DMS153 treated with DMSO at 0.1 percent for 48 hours (cell line): ENCODE results near the gene TLK1.
A peak's percentile ranks its signal among the peaks of the same experiment; 100 is the strongest.
"Not testable (repeated sequence)": the region's sequence is repeated elsewhere in the genome, so short reads cannot be mapped to it uniquely, and the experiment has no call there.

Experiments
- DNase-seq: peaks from one replicate; lab custom pipeline; 2025; ENCODE audit not compliant: unreplicated experiment; lab: John Stamatoyannopoulos, UW

The TLK1 gene

DNA sequence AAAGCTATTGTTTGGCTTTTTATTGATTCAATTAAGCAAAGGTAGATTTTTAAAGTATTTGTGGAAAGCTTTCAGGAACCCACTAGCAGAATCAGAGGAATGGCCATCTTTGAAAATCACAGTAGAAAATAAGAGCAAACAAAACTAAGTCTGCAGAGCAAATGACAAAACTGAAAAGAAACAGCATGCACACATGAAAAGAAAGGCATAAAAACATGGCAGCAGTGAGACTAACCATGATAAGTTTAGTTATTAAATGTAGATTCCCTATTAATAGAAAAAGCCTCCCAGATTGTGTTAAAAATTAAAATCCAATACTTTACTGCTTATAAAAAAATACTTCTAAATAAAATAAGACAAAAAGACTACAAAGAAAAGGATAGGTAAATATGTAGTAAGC, 9.1 kb upstream of the TLK1 start:
- no peak for DNase-seq

DNA sequence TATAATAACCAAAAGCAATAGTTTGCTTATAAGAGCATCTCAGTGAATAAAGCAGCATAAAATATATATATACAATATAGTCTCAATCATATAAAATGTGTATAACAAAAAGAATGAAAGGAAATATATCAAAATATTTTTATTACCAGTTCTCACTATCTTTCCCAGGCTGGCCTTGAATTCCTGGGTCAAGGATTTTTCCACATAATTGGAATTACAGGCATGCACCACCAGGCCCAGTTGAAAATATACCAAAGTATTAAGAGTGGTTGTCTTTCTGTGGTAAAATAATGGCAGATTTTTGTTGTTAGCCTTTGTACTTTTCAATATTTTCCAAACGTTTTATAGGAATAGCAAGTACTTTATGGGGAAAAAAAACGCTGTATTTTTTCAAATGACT, 8.6 kb upstream of the TLK1 start:
- no peak for DNase-seq

DNA sequence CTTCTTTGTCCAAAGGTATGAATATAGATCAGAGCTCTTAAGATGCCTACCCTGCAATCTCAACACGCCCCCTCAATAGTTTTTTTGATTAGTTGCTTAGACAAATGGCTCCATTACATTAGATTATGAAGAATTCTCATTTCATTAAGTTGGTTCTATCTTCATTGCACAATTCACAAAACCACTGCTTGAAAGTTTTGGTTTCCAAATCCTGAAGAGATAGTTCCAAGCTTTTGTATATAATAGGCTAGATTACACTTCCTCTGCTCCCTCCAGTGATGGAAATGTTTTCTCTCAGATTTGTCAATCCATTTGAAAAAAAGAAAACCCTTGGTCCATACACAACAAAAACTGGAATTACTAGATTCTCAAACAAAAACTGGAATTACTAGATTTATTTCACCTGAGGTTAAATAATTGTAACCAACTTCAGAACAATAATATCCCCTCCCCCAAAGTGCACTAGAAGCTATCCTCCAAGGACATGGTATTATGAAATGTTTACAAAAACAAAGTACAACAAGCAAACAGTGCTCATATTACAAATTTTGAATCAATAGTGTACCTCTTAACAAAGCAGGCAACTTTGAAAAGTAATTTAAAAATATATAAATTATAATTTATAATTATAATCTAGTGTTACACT, 6.8 kb upstream of the TLK1 start:
- DNase-seq: no peak

DNA sequence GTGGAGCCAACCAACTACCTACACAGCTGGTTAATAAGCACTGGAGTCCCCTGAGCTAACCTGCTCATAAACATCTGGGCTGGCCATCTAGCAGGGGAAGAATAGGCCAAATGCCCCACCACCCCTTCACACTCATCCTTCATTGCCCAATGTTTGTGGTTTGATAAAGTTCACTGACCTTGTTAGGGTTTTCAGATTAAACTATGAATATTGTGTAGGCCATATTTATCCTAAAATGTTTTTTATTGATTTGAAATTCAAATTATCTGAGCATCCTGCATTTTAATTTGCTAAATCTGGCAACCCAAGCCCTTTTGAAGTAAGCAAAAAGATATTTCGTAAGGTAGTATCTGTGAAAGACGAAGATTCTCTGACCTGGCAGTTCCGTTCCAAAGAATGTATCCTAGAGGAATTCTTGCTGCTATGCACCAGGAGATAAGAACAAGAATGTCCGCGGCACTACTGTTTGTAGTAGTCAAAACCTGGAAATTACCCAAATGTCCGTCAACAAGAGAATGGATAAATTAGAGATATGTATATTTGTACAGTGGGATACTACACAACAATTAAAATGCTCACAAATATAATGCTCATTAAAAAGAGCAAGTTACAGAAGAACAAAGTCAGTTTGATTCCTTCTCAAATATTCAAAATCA, 5.8 kb upstream of the TLK1 start:
- DNase-seq: no peak

DNA sequence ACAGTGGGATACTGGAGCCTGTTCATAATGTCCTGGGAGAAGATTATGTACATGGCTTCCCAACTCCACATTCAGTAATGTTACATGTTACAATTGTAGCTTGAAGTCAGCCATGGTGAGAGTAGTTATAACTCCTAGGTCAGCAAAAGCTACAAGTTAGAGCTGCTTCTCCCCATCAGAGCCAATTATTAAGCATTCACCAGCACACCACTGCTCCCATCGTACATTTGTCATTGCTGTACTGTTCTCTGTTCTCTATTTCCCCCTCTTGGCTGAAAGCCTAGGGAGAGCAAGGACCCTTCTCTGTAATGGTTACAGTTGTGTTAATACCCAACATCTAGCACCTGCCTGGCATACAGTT, 5.3 kb upstream of the TLK1 start:
- DNase-seq: no peak

DNA sequence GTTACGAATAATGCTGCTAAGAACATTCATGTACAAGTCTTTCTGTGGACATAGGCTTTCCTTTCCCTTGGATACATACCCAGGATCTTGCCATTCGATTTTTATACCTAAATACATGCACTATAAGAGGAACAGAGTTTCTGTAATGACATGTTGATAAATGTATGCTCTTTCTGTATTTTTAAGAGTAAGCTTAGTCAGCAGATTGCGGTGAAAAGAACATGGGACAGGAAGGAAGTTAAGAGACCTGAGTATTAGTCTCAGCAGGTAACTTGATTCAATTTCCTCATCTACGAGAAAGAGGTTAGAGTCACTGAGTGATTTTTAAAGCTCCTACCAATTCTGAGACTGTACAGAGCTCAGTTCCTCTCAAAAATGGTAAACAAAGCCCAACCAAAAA, 2.6 kb upstream of the TLK1 start:
- DNase-seq: no peak

DNA sequence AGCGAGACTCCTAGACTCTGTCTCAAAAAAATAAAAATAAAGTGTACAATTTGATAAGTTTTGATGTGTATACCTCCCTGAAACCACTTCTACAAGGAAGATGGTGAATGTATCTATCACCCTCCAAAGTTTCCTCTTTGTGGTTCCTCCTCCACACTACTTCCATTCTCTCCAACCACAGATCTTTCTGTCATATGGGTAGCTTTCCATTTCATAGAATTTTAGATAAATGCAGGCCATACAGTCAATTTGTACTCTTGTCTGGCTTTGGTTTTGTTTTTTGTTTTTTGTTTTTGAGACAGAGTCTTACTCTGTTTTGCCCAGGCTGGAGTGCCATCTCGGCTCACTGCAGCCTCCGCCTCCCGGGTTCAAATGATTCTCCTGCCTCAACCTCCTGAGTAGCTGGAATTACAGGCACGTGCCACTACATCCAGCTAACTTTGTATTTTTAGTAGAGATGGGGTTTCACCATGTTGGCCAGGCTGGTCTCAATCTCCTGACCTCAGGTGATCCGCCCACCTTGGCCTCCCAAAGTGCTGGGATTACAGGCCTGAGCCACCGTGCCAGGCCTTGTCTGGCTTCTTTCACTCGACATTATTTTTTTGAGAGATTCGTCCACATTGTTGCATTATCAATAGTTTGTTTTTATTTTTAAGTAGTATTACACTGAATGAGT, 2.0 kb upstream of the TLK1 start:
- DNase-seq: not testable (repeated sequence)

DNA sequence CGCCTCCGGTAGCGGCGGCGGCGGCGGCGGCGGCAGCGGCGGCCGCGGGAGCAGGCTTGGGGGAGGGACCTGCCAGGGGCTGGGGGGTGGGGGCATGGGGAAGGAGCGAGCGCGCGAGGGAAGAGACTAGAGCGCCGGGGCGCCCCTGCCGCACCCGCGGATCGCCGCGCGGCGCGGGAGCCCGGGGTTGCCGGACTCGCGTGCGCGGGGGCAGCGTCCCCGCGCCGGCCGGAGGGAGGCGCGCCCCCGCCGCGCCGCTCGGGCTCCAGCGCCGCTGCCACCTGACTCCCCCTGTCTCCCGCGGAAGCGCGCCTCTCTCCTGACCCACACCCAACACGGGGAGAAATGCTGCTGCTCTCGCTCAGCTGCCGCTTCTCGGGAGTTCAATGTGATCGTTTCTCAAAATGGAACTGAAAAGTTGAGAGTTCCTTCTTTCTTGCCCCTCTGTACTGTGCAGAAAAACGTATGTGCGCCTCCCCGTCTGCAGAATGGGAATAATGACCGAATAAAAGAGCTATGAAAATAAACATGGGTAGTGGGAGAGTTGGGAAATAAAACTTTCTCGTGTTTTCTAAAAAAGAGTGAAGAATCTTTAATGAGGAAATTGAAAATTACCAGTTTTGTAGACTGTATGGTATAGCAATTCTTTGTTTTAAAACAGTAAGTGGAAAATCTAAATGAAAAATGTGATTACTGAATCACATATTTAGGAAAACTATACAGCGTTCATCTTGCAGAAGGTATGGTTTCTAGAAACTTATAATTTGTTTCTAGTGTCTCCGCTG, 455 bp upstream of the TLK1 start:
- DNase-seq: peak; percentile 82

DNA sequence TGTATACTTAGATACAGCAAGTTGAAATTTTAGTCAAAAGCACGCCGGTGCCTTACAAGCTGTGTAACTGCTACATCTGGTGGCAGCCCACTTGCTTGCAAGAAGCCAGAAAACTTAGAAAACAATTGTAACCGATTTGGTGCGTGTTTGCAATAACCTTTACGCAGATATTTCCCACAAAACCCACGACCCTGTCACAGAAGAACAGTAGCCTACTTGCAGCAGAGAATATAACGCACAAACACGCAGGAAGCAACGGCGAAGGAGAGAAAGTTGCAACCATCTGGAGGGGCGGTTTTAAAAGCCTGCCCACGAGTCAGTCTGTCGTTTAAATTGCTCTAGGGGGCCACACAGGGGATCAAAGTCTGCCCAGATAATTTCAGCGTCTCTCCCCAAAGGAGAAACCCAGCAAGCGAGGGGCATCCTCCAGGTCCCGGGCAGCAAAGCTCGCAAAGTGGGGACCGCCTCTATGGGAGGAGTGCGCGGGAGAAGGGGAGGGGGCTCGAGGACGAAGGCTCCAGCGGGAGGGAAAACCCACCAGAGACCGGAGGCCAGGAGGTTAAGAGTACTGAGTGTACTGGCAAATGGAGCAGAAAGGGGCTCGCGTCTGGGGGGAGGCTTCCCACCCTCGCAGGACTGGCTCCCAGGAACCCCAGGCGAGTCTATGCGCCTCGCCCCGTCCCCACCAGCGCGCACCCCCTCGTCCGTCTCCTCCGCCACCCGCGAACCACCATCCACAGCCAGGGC, 1.1 kb downstream of the TLK1 start:
- peak; percentile 18 for DNase-seq

DNA sequence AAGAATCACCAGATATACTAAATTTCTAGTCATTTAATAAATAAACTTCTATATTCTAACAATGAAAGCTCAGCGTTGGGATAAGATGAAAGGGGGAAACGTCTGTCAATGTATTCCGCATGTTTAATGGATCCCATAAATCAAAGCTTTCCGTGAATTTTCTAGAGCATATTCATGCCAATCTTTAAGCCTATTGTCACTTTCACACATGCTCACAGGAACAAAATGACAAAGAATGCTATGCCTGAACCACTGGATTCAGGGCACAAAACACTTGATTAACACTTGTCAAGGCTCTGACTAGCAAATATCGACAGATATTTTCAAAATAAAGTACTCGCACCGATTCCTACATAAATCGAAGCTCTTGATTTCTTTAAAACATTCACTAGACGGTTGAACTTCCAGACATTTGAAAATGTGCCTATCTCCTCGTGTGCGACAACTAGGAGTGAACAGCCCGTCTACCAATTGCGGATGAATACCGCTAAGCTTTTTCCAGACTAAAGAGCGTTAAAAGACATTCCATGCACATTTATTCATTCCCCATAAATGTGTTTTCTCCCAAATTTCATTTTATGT, 1.8 kb downstream of the TLK1 start:
- no peak for DNase-seq

DNA sequence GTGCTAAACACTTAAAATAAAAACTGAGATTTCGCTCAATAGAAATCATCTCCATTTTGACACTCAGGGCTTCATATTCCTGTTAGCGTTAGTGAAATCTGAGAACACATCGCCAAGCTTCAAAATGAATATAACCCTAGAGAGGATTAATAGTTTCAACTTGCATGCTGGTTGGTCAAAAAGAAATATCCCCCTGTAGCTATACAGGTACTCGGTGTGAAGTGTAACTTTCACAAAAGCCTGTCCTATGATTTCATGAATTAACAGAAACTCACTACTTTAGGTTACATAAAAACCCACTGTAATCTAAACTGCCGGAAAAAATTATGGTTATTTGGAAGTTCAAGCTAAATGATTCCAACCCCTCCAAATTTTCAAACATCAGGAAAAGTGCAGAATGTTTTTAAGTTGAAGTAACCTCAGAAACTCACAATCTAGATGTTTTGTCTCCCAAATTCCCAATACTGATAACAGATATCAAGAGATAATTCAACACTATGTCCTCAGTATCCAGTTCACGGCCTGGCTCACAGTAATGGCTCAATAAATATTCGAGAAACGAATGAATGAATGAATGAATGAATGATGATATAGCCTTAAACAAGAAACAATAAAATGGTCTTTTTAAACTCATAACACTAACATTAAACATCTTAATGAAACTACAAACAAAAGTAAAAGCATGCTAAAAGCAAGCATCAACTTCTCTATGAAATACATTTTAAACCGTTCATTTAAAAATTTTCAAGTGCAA, 2.5 kb downstream of the TLK1 start:
- DNase-seq: no peak

DNA sequence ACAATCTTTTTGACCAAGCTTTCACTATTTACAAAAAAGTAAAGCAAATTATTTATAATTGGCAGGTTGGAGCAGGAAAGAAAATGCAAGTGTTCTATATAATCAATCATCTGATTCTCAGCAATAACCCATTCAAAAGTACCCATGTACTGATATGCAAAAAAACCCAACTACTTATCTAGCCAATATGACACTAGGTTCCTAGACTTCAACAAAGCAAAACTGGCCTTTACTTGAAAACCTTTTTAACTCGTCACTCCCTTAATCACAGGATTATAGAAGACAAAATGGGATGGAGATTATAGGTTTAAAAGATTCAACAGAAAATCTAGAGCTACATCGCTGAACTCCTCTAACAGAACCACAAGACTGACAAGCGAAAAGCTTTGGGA, 3.6 kb downstream of the TLK1 start:
- no peak for DNase-seq

DNA sequence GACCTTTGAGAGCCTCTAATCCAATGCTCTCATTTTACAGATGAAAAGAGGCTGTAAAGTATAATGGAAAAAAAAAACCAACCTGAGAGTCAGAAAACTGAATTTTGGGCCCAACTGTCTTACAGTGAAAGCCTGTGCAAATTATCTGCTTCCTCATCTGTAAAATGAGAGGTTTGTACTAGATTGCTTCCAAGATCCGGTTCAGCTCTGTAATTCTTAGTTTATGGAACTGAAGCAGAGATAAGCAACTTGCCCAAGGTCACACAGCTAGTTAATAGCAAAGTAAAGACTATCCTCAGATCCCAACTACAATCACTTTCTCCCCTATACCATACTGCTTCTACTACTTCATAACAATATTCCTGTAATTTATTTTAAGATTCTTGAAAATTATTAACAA, 6.3 kb downstream of the TLK1 start:
- DNase-seq: no peak

DNA sequence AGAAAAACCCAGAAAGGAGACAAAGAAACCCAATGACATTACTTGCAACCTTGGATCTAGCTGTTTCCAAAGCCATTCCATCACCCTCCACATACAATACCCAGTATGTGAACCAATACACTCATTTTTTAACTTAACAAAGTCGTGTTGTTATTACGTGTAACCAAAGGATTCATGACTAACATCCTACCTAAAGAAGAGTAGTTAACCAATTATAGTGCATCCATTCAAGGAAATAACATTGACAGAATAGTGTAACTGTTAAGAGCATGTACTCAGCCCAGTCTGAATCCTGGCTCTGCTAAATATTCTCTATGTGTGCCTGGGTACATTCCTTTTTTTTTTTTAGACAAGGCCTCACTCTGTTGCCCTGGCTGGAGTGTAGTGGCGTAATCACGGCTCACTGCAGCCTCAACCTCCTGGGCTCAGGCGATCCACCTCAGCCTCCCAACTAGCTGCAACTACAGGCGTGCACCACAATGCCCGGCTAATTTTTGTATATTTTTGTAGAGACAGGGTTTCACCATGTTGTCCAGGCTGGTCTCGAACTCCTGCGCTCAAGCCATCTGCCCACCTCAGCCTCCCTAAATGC, 9.9 kb downstream of the TLK1 start:
- no peak for DNase-seq

DNA sequence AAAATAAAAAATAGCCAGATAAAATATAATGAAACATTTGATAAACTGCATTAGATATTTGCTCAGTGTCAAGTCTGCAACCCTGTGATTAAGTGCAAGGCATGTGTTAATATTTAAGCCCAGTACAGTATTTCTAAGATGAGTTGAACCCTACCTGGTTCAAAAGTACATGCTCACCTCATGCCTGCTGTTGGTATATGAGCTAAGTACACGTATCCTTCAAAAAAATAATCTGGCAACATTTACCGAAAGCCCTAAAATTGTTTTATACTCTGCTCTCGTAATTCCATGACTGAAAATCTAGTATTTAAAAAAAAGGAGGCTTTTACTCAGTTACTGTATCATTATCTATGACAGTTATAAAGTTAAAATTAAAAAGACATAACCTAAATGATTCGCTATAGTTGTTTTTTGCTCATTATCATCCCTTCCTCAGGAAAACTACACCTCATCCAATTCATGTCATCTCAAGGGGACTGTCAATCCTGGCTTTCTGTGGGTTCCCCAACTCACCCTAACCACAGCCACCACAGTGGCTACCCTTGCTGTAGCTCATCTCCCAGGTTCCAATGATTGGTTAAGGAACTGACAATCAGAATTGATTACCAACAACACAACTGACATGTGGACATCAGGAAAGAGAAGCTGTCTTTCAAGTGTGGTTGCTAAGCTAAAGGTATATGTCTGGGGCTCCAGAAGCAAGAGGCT, 10.6 kb downstream of the TLK1 start:
- no peak for DNase-seq

DNA sequence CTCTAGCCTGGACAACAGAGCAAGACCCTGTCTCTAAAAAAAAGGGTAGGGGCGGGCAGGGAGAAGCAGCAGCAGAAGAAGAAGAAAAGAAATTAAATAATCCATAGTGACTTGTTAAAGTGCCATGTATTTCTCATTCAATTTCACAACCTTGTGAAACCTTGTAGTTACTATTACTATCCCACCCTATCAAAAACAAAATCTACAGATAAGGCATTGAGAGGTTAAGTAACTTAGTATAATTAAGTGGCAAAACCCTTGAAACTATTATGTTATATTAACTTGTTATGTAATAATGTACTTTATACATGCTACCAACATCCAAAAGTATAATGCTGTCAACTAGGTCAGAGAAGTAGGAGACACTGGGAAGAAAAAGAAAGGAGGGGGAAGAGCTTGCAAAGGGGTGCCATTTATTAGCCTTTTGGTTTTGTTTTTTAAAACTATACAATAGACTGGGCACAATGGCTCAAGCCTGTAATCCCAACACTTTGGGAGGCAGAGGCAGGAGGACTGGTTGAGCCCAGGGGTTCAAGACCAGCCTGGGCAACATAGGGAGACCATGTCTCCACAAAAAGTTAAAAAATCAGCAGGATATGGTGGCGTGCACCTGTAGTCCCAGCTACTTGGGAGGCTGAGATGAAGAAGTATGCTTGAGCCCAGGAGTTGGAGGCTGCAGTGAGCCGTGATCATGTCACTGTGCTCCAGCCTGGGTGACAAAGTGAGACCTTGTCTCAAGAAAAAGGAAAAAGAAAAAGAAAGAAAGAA, 11.3 kb downstream of the TLK1 start:
- no peak for DNase-seq

DNA sequence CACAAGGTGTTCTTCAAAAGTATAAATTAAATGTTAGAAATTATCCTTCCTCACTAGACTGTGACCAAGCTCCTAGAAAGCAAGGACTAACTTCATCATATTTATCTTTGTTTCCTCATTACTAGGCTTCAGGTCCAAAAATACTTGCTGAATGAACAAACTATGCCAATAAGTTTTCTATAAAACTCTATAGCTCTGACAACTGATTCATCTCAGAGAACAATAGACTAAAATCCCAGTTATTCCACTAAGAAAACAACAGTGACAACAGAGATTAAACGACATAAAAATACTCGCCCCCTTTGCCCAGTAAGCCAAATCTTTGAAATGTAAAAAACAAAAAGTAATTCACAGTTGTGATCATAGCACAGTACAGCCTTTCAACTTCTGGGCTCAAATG, 13.6 kb downstream of the TLK1 start:
- no peak for DNase-seq

DNA sequence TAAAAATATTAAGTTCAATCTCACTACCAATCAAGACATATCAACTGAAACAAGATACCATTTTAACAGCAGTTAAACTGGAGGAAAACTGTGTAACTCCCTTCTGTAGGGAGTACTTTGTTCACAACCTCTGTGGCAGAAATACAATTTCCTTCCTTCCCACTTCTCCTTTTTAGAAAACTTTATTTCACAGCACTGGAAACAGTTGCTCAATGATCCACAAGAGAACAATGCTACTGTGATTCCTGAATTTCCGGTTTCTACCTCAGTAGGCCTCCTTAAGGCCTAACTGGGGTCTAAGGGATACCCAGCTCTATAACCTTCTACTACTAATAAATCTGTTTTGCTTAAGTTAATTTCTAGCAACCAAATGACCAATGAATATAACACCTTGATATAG, 14.1 kb downstream of the TLK1 start:
- DNase-seq: no peak
